Tongue (tissue), 2 donors: ENCODE measurements around the gene DYNC1H1. TPM values are rescaled to one million over a fixed set of nuclear protein-coding genes. Genes with fewer than 3 reads are reported as not detected.

ENCODE experiments used
- DNase-seq: peaks from one replicate; pipeline ENCODE4 v3.0.0-alpha.2; 2015
- total RNA-seq: library from RNA; depleted of rRNA; stranded (reverse); fragments of >200 nt; gene quantifications from one replicate; pipeline ENCODE4 v1.2.3, GENCODE V29; 2014

Gene DYNC1H1
- total RNA-seq, 1 donor from 2014 or later, result 610 TPM

- DNase-seq, result no peak
Observed at GRCh38 chr14:101944451-101944850, 19.9 kb upstream of the DYNC1H1 start.

- DNase-seq, result no peak
Observed at GRCh38 chr14:101945171-101945570, 19.2 kb upstream of the DYNC1H1 start.

GRCh38 chr14:101947577-101947903 is 16.8 kb upstream of the DYNC1H1 start:
- no peak for DNase-seq

- peak; percentile 100 for DNase-seq
Observed at GRCh38 chr14:101947904-101948665, 16.3 kb upstream of the DYNC1H1 start.

- no peak for DNase-seq
Observed at GRCh38 chr14:101948666-101949216, 15.6 kb upstream of the DYNC1H1 start.

- DNase-seq, result no peak
Observed at GRCh38 chr14:101950100-101950499, 14.3 kb upstream of the DYNC1H1 start.

GRCh38 chr14:101950516-101951215 is 13.7 kb upstream of the DYNC1H1 start:
- no peak for DNase-seq

GRCh38 chr14:101953151-101953550 is 11.2 kb upstream of the DYNC1H1 start:
- no peak for DNase-seq

- DNase-seq, result no peak
Observed at GRCh38 chr14:101954501-101954900, 9.9 kb upstream of the DYNC1H1 start.

GRCh38 chr14:101955695-101956161 is 8.6 kb upstream of the DYNC1H1 start:
- DNase-seq, result no peak

GRCh38 chr14:101956179-101956885 is 8.0 kb upstream of the DYNC1H1 start:
- no peak for DNase-seq

GRCh38 chr14:101957406-101958234 is 6.8 kb upstream of the DYNC1H1 start:
- DNase-seq, result no peak

- no peak for DNase-seq
Observed at GRCh38 chr14:101958418-101959180, 5.8 kb upstream of the DYNC1H1 start.

- DNase-seq, result no peak
Observed at GRCh38 chr14:101959277-101959676, 5.1 kb upstream of the DYNC1H1 start.

- DNase-seq, result no peak
Observed at GRCh38 chr14:101960225-101960624, 4.1 kb upstream of the DYNC1H1 start.

GRCh38 chr14:101961011-101961721 is 3.2 kb upstream of the DYNC1H1 start:
- peak; percentile 85 for DNase-seq

- DNase-seq, result no peak
Observed at GRCh38 chr14:101961746-101962502, 2.4 kb upstream of the DYNC1H1 start.

GRCh38 chr14:101962503-101962874 is 1.9 kb upstream of the DYNC1H1 start:
- peak; percentile 62 for DNase-seq

- no peak for DNase-seq
Observed at GRCh38 chr14:101963052-101963451, 1.3 kb upstream of the DYNC1H1 start.
